CD4-positive, alpha-beta T cell (primary cell): Measurements from ENCODE around the gene SRA1. TPM values are rescaled to one million over a fixed set of nuclear protein-coding genes. Genes with fewer than 3 reads are reported as not detected.

Experiments
- ATAC-seq: fragments of 200-7000 bp; cut with Tn5 transposase; one replicate; pipeline ENCODE4 v1.10.0; 2022; ENCODE audit warnings: mild to moderate bottlenecking; ENCODE audit not compliant: poor library complexity
- CTCF ChIA-PET: fragments of 350-600 bp; sonication (Branson Sonifier 250); formaldehyde crosslinking; loops from one replicate; lab custom pipeline; 2021; ENCODE audit warnings: antibody characterized with exemption, inconsistent platforms; lab: Charles Lee
- POLR2A ChIA-PET: fragments of 350-600 bp; sonication (Branson Sonifier 250); formaldehyde crosslinking; loops from one replicate; lab custom pipeline; 2021; ENCODE audit warnings: antibody characterized with exemption, inconsistent platforms; lab: Charles Lee
- DNase-seq, 14 experiments: peaks; one replicate each; pipeline ENCODE4 v3.0.0-alpha.2; 2013 to 2020; ENCODE audit warnings: mixed read lengths in 2 of 14
- H3K27ac ChIP-seq, 2 donors: one replicate each; pipeline versions ENCODE4 v1.5.1 to v1.7.0; 2013; ENCODE audit warnings: low read length in 2 of 2, low read depth in 1 of 2, mild to moderate bottlenecking in 1 of 2
- H3K27me3 ChIP-seq, 2 experiments: 1 replicate in 1 of 2; 2 replicates in 1 of 2; pipeline versions ENCODE4 v1.6.1 to v1.7.0; 2013; ENCODE audit warnings: low read length in 2 of 2, control low read depth in 1 of 2, mild to moderate bottlenecking in 1 of 2, moderate library complexity in 1 of 2; ENCODE audit not compliant: insufficient read depth in 2 of 2, control insufficient read depth in 1 of 2
- H3K36me3 ChIP-seq: one replicate; pipeline ENCODE4 v1.6.1; 2013; ENCODE audit warnings: low read length, control low read depth; ENCODE audit not compliant: insufficient read depth
- H3K4me1 ChIP-seq: one replicate; pipeline ENCODE4 v1.6.1; 2013; ENCODE audit warnings: low read length, control low read depth; ENCODE audit not compliant: insufficient read depth
- H3K4me3 ChIP-seq: one replicate; pipeline ENCODE4 v1.5.1; 2013; ENCODE audit warnings: mild to moderate bottlenecking, low read length, moderate library complexity
- H3K9me3 ChIP-seq, 2 experiments: 1 replicate in 1 of 2; 2 replicates in 1 of 2; pipeline versions ENCODE4 v1.6.1 to v1.7.0; 2013; ENCODE audit warnings: low read length in 2 of 2, mild to moderate bottlenecking in 2 of 2, control low read depth in 1 of 2, moderate library complexity in 1 of 2; ENCODE audit not compliant: control insufficient read depth in 1 of 2, insufficient read depth in 1 of 2
- H3K27ac Mint-ChIP-seq: one replicate; pipeline ENCODE4 v1.8.0; 2020; ENCODE audit warnings: mixed read lengths
- H3K27me3 Mint-ChIP-seq: one replicate; pipeline ENCODE4 v1.8.0; 2021; ENCODE audit warnings: mixed read lengths
- H3K36me3 Mint-ChIP-seq: one replicate; pipeline ENCODE4 v1.8.0; 2021; ENCODE audit warnings: low read depth, mixed read lengths
- H3K4me1 Mint-ChIP-seq: one replicate; pipeline ENCODE4 v1.8.0; 2021; ENCODE audit warnings: low read depth, mixed read lengths
- H3K4me3 Mint-ChIP-seq: one replicate; pipeline ENCODE4 v1.8.0; 2020; ENCODE audit warnings: mild to moderate bottlenecking, mixed read lengths
- H3K9me3 Mint-ChIP-seq: one replicate; pipeline ENCODE4 v1.8.0; 2020; ENCODE audit warnings: mixed read lengths
- intact Hi-C, 2 experiments: fragments of 100-400 bp; cut with DNase I in 1 of 2; cut with micrococcal nuclease in 1 of 2; formaldehyde crosslinking; loops; one replicate each; pipeline versions ENCODE4 v1.15.1 to v1.9.0; 2023 to 2025; cut with DNase I, micrococcal nuclease
- total RNA-seq, 174 experiments: library from RNA in 2 of 174; stranded (reverse) in 2 of 174; gene quantifications; one replicate each; pipeline ENCODE4 v1.2.3 and lab custom pipeline; 2021 to 2026
- TF ChIP-seq, protein P1 (sequence below): fragments of 200-600 bp; IDR thresholded peaks from one replicate; pipeline ENCODE4 v1.8.0; 2022; ENCODE audit warnings: antibody characterized with exemption, mild to moderate bottlenecking

The SRA1 gene
- total RNA-seq, 2 experiments from 2014 or later = 30.9 to 31.6 TPM

DNA sequence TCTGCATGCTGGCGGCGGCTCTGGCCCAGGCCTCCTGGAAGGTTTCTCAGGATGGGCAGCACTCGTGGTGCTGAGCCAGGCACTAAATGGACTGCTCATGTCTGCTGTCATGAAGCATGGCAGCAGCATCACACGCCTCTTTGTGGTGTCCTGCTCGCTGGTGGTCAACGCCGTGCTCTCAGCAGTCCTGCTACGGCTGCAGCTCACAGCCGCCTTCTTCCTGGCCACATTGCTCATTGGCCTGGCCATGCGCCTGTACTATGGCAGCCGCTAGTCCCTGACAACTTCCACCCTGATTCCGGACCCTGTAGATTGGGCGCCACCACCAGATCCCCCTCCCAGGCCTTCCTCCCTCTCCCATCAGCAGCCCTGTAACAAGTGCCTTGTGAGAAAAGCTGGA, 10.6 kb upstream of the SRA1 start:
- Mint-ChIP-seq H3K4me3 (peak overlapping the region; percentile 59), H3K4me1 (peaks cover 70% of the 10 kb centered on the region), H3K36me3 (peaks cover 62% of the 10 kb centered on the region), H3K27me3 (no peaks in the 10 kb centered on the region), H3K27ac (peak overlapping the region; percentile 97), H3K9me3 (no peaks in the 10 kb centered on the region)
- ATAC-seq = no peak
- Histone ChIP-seq H3K9me3 (no peaks in the 10 kb centered on the region), H3K36me3 (peaks cover 37% of the 10 kb centered on the region), H3K4me3 (no peak overlapping the region), H3K27ac (peak overlapping the region in 1 of 2 donors; percentile 58), H3K27me3 (no peaks in the 10 kb centered on the region), H3K4me1 (peaks cover 65% of the 10 kb centered on the region)
- TF ChIP-seq, protein P1, sequence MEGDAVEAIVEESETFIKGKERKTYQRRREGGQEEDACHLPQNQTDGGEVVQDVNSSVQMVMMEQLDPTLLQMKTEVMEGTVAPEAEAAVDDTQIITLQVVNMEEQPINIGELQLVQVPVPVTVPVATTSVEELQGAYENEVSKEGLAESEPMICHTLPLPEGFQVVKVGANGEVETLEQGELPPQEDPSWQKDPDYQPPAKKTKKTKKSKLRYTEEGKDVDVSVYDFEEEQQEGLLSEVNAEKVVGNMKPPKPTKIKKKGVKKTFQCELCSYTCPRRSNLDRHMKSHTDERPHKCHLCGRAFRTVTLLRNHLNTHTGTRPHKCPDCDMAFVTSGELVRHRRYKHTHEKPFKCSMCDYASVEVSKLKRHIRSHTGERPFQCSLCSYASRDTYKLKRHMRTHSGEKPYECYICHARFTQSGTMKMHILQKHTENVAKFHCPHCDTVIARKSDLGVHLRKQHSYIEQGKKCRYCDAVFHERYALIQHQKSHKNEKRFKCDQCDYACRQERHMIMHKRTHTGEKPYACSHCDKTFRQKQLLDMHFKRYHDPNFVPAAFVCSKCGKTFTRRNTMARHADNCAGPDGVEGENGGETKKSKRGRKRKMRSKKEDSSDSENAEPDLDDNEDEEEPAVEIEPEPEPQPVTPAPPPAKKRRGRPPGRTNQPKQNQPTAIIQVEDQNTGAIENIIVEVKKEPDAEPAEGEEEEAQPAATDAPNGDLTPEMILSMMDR = no peak
- ChIA-PET POLR2A (interaction anchor here (2.2 kb wide), 1 partner anchor 166 kb away, joined by 9 read pairs; the partner anchor contains the start of gene ANKHD1), CTCF (no interaction called here)
- DNase-seq = no peak
- intact Hi-C loops = loop anchor here in 1 of 2 experiments (5.0 to 10.0 kb wide), 4 partner anchors 129 to 461 kb away; partner anchors contain the start of gene CYSTM1

DNA sequence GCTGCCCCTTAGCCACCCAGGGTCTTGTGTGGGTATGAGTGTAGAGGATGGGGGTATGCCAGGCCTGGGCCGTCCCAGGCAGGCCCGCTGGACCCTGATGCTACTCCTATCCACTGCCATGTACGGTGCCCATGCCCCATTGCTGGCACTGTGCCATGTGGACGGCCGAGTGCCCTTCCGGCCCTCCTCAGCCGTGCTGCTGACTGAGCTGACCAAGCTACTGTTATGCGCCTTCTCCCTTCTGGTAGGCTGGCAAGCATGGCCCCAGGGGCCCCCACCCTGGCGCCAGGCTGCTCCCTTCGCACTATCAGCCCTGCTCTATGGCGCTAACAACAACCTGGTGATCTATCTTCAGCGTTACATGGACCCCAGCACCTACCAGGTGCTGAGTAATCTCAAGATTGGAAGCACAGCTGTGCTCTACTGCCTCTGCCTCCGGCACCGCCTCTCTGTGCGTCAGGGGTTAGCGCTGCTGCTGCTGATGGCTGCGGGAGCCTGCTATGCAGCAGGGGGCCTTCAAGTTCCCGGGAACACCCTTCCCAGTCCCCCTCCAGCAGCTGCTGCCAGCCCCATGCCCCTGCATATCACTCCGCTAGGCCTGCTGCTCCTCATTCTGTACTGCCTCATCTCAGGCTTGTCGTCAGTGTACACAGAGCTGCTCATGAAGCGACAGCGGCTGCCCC, 10.0 kb upstream of the SRA1 start:
- Histone ChIP-seq H3K27ac (no peak overlapping the region), H3K4me3 (no peak overlapping the region), H3K36me3 (peaks cover 37% of the 10 kb centered on the region), H3K4me1 (peaks cover 69% of the 10 kb centered on the region), H3K9me3 (no peaks in the 10 kb centered on the region), H3K27me3 (no peaks in the 10 kb centered on the region)
- CTCF ChIA-PET = no interaction called here
- H3K4me1 Mint-ChIP-seq = peaks cover 75% of the 10 kb centered on the region
- POLR2A ChIA-PET = interaction anchor here (0.9 to 8.9 kb wide), 3 partner anchors 10 to 144 kb away, joined by 5 to 87 read pairs (median 7); partner anchors contain the start of genes EIF4EBP3 and SRA1
- H3K27me3 Mint-ChIP-seq = no peaks in the 10 kb centered on the region
- ATAC-seq = no peak
- H3K4me3 Mint-ChIP-seq = peak overlapping the region; percentile 59
- TF ChIP-seq, protein P1 = no peak
- H3K36me3 Mint-ChIP-seq = peaks cover 62% of the 10 kb centered on the region
- H3K27ac Mint-ChIP-seq = peak overlapping the region; percentile 97
- intact Hi-C loops = loop anchor here in 1 of 2 experiments (5.0 to 10.0 kb wide), 4 partner anchors 130 to 460 kb away; partner anchors contain the start of gene CYSTM1
- no peak for DNase-seq
- H3K9me3 Mint-ChIP-seq = no peaks in the 10 kb centered on the region

DNA sequence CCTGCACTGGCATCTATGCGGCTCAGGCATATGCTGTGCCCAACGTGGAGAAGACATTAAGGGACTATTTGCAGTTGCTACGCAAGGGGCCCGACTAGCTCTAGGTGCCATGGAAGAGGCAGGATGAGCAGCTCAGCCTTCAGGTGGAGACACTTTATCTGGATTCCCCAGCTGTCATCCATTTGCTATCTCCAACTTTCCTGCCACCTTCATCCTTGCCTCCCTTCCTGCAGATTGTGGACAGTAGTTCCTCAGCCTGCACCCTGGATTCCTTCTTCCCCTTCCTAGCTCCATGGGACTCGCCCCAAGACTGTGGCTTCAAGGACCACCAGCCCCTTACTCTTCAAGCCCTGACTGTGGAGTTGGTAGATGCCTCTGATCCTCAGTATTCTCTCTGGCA, 9.4 kb upstream of the SRA1 start:
- CTCF ChIA-PET = interaction anchor here (0.5 to 1.5 kb wide), 2 partner anchors 19 to 1201 kb away, joined by 3 to 5 read pairs; partner anchors contain the start of gene EIF4EBP3

More for the DNA sequence above, 9.4 kb upstream of the SRA1 start:
- DNase-seq (no peak), ATAC-seq (no peak)
- Histone ChIP-seq H3K36me3 (peaks cover 37% of the 10 kb centered on the region), H3K4me1 (peaks cover 75% of the 10 kb centered on the region), H3K9me3 (no peaks in the 10 kb centered on the region), H3K4me3 (no peak overlapping the region), H3K27ac (no peak overlapping the region), H3K27me3 (no peaks in the 10 kb centered on the region)
- Mint-ChIP-seq H3K27me3 (no peaks in the 10 kb centered on the region), H3K9me3 (no peaks in the 10 kb centered on the region), H3K36me3 (peaks cover 62% of the 10 kb centered on the region), H3K4me1 (peaks cover 75% of the 10 kb centered on the region), H3K4me3 (peak overlapping the region; percentile 59), H3K27ac (peak overlapping the region; percentile 97)
- POLR2A ChIA-PET = interaction anchor here (0.9 to 8.9 kb wide), 4 partner anchors 9 to 144 kb away, joined by 5 to 87 read pairs (median 10); partner anchors contain the start of genes EIF4EBP3, IK, NDUFA2 and SRA1
- intact Hi-C loops = loop anchor here in 1 of 2 experiments (5.0 to 10.0 kb wide), 4 partner anchors 131 to 459 kb away; partner anchors contain the start of gene CYSTM1
- TF ChIP-seq, protein P1 = no peak
